SW480 (cell line): ENCODE measurements around the gene PALM.
"Not testable (repeated sequence)": the region's sequence is repeated elsewhere in the genome, so short reads cannot be mapped to it uniquely, and the experiment has no call there.

Experiments used
- DNase-seq: peaks from one replicate; pipeline ENCODE4 v3.0.0-alpha.2; 2016; ENCODE audit warnings: low spot score

The PALM gene

DNA sequence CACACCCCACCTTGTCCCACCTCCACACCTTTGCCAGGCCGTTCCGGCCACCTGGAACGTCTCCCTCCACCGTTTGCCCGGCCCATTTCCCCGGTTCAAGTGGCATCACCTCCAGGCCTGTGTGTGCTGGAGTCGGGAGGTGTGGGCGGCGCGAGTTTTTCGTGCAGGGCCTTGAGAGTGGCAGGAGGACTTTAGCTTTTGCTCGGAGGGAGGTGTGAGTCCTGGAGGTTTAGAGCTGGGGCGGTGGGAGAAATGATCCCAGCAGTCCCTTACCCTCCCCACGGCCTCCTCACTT lies 4.3 kb upstream of the PALM start:
- DNase-seq = no peak

GRCh38 chr19:709196-709964 lies 645 bp downstream of the PALM start:
- DNase-seq = no peak

DNA sequence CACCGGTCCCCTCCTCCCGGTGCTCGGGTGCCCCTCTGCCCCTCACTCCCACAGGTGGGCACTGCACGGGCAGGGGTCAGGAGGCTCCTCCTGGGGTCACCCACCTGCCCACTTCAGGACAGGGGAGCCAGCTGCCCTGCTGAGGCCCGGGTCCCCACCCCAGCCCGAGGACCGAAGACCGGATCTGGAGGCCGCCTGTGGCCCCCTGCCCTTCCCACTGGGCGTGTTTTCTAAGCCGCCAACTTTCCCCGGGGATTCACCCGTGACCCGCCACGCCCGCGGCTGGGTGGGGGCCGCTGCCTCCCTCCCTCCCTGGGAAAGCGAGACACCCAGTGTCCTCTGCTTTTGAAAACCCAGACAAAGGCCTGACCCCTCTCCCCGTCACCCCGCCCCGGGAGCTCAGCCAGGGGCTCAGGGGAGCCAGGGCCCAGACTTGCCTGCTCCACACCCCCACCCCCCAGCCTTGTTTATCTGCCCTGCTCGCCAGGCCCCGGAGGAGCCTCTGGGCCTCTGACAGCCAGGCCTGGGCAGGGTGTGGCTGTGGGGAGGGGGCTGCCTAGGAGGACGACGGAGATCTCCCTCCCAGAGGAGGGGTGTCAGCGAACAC lies 1.3 kb downstream of the PALM start:
- no peak for DNase-seq

- DNase-seq = no peak
Measured at GRCh38 chr19:710767-711166, 2.0 kb downstream of the PALM start.

GRCh38 chr19:711254-711653 lies 2.5 kb downstream of the PALM start:
- no peak for DNase-seq

DNA sequence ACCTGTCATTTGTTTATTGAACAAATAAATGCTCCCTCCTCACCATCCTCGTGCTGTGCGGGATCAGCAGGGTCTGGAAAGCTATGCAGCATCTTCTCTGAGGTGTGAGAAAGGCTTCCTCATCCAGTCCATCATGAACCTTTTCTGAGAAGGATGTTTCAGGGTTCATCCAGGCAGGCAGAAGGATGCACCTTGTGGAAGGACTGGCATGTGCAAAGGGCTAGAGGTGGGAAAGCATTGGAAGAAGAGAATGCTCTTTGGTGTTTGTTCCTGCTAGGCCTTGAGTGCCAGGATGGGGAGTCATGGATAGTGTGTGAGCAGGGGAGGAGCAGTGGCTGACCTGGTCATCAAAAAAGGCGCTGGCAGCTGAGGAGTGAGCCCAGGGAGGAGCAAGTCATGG lies 6.6 kb downstream of the PALM start:
- DNase-seq = no peak

- DNase-seq = no peak
Measured at GRCh38 chr19:718251-718951, 9.7 kb downstream of the PALM start.

DNA sequence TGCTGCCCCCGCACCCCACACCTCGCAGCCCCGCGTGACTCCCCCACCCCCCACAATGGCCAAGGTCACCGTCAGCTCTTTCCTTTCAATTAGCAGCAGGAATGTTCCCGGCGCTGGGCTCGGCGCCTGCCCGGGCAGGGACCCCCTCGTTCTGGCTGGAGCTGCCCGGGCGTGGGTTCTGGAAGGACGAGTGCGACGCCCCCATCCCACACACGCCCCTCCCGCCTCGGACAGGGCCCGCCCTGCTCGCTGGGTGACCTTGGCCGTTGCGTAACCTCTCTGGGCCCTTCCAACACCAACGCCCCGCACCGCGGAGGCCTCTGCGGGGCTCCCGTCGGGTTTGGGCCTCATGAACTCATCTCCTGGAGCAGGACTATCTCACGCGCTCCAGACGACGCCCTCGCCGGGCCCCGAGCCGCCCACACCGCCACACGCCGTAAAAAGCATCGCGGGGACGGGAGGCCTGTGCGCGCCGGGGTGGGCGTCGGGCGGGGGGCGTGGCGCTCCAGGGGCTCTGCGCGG lies 10.3 kb downstream of the PALM start:
- no peak for DNase-seq

- no peak for DNase-seq
Measured at GRCh38 chr19:719636-720344, 11.1 kb downstream of the PALM start.

- DNase-seq = no peak
Measured at GRCh38 chr19:720345-721160, 11.8 kb downstream of the PALM start.

DNA sequence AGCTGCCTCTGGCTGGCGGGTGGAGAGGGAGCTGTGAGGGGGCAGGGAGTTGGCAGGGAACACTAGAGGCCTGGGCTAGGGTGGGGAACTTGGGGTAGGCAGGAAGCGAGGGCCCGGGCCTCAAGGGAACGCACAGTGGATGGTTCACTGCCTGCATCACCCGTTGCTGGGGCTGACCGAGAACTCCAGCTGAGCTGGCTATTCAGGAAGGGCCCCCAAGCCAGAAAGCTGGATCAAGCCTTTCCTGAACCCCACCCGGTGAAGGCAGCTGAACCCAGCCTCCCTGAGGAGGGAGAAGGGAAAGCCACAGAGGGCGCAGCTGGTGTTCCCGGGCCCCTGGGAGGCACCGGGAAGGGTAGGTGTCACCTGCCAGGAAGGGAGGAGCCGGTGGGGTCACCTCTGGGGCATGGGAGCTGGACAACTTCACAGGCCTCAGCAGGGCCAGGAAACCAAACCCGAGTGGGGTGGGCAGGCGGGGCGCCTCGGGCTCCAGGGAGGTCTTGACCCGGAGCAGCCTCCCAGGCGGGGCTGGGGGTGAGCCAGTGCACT lies 13.9 kb downstream of the PALM start:
- DNase-seq = no peak

DNA sequence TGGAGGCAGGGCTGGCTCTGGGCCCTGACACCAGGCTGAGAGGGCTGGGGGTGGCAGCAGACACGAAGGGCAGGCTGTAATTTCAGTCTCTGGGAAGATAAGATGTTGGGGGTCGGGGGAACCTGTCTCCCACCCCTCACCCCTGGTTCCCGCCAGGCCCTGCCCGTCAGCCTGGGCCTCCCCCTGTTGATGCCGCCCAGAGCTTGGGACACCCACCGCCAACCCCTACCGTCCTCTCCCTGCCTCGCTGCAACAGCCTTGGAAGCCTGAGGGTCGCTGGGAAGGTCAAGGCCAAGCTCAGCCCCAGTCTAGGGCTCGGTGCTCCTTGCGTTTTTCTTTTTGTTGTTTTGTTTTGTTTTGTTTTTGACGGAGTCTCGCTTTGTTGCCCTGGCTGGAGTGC lies 14.5 kb downstream of the PALM start:
- DNase-seq = no peak

DNA sequence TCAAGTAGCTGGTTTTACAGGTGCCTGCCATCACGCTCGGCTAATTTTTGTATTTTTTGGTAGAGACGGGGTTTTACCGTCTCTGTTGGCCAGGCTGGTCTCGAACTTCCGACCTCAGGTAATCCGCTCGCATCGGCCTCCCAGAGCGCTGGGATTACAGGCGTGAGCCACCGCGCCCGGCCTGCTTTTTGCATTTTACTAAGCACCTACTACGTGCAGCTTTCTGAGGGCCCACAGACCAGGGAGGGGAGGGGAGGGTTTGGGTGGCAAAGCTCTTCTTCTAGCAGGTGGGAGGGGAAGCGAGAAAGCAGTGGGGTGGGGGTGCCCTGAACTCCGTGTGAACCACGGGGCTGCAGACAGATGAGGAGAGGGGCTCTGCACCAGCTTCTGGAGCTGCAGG lies 15.0 kb downstream of the PALM start:
- DNase-seq = no peak

- DNase-seq = no peak
Measured at GRCh38 chr19:725461-726089, 16.8 kb downstream of the PALM start.

- no peak for DNase-seq
Measured at GRCh38 chr19:726993-727956, 18.5 kb downstream of the PALM start.

- DNase-seq = peak; percentile 52
Measured at GRCh38 chr19:728011-728410, 19.3 kb downstream of the PALM start.

GRCh38 chr19:729564-729963 lies 20.8 kb downstream of the PALM start:
- DNase-seq = not testable (repeated sequence)

DNA sequence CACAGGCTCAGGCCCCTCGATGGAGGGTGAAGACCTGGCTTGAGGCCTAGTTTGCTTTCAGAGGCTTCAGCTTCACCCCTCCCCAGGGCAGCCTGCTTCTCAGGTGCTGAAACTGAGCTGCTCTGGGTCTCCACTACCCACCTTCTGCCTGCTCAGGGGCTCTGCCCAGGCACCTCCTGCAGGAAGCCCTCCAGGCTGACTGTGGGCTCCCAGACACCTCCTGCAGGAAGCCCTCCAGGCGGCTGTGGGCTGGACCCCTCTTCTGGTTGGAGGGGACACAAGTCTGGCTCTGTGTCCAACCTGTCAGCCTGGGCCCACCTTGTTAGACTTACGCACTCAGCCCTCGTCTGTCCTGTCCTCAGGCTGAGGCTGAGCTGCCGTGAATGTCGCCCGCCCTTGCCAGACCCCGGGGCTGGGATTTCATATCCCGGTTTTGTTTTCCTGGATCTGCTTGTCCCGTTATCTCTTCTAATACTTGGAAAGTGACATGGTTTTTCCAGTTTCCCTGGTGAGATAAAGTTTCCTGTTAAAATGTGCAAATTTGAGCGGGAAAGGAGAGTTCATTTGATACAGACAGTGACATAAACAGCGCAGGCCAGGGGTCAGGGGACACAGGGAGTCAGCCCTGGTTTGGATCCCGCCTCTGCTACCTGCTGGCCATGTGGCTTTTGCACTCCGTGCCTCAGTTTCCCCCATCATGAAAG lies 21.4 kb downstream of the PALM start:
- DNase-seq = no peak

- DNase-seq = no peak
Measured at GRCh38 chr19:731000-731399, 22.3 kb downstream of the PALM start.
